HG02763 (cell line): ENCODE measurements around the gene FGFRL1.

ENCODE experiments used
- ATAC-seq: cut with Tn5 transposase; IDR thresholded peaks from one replicate; pipeline ENCODE4 v1.9.1; 2021; ENCODE audit warnings: mild to moderate bottlenecking, moderate library complexity; ENCODE audit not compliant: unreplicated experiment

Gene FGFRL1

DNA sequence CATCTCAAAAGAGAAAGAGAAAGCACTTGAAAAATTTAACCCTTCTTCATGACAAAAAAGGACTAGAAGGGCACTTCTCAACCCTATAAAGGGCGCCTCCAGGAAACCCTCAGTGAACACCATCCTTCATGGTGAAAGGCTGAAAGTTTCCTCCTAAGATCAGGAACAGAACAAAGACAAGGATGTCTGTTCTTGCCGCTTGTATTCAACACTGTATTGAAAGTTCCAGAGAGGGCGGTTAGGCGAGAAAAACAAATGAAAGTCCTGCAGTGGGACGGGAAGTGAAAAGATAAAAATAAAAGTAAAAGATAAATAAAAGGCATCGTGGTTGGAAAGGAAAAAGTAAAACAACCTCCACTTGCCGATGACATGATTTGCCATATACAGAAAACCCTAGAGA lies 51.0 kb downstream of the FGFRL1 start:
- ATAC-seq, result no peak

GRCh38 chr4:1065732-1066131 lies 54.3 kb downstream of the FGFRL1 start:
- ATAC-seq, result no peak

GRCh38 chr4:1069394-1069793 lies 58.0 kb downstream of the FGFRL1 start:
- no peak for ATAC-seq

DNA sequence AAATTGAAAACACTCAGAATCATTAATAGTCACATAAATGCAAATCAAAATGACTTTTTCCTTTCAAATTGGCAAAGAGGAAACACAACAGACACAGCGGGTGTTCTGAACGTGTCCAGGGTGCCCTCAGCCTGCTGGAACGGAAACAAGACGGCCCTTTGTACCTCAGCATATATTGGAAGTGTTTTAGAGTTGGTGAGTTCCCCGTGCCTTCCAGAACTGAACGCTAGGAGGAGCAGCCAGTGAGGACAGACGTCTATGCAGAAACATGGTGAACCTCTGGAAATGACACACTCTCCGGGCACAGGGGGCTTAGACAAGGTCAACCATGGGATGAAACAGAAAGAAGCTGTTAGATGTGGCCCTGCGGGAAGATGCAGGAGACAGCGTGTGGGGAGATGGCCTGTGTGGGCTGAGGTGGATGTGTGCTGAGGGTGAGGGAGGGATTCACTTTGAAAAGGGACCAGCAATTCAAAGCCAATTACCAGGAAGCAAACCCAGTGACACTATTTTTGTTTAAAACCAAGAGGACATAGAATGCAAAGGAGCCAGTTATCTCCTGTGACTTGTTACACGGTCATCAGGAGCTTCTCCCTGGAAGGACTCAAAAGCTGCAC lies 61.5 kb downstream of the FGFRL1 start:
- ATAC-seq, result no peak

DNA sequence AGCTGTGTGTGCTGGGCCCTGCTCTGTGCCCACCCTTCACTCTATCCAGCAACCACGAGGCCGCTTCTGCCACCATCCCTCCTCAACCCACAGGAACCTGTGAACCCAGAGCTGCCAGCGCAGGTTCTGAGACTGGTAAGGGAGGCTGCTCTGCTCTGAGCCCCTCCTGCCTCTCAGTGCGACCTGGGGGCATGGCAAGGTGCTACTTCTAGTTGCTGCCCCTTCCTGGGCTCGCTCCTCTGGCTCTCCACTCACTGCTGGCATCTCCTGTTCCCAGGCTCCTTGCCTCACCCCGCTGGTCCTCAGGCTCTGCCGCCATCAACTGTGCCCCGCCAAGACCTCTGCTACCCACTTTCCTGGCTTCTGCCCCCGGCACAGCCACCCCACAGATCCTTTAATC lies 62.7 kb downstream of the FGFRL1 start:
- ATAC-seq, result no peak

DNA sequence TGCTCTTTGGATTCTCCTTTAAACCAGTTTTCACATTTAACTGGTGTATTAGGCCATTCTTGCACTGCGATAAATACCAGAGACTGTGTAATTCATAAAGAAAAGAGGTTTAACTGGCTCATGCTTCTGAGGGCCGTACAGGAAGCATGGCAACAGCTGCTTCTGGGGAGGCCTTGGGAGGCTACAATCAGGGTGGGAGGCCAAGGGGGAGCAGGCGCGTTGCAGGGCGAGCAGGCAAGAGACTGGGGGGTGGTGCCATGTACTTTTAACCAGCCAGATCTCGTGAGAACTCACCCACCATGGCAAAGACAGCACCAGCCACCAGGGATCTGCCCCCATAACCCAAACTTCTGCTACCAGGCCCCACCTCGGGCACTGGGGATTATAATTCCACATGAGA lies 63.8 kb downstream of the FGFRL1 start:
- no peak for ATAC-seq

GRCh38 chr4:1075809-1076699 lies 64.6 kb downstream of the FGFRL1 start:
- no peak for ATAC-seq
